ENCODE measurements around the gene ABHD12. TPM values are rescaled to one million over a fixed set of nuclear protein-coding genes. Genes with fewer than 3 reads are reported as not detected.

ABHD12 gene
- total and polyA plus RNA-seq, 2 donors (not counting 1 experiment from before 2014, with no cell fraction given) = 9.6 to 28.3 TPM

GRCh38 chr20:25272223-25273000, 118.2 kb downstream of the ABHD12 start:
- Histone ChIP-seq H3K9me3 (ENCODE audit: control extremely low read depth in 1 of 3, control insufficient read depth in 2 of 3, insufficient read depth in 1 of 3, low read length in 2 of 3) (no peaks in the 10 kb centered on the region), H3K4me1 (ENCODE audit: control insufficient read depth in 2 of 2, insufficient read depth in 2 of 2, low read length in 2 of 2) (no peaks in the 10 kb centered on the region), H3K79me2 (ENCODE audit: control insufficient read depth, insufficient read depth, low read length) (no peaks in the 10 kb centered on the region), H3K4me3 (ENCODE audit: control extremely low read depth in 1 of 5, extremely low read depth in 1 of 5, insufficient read depth in 1 of 5, low read depth in 2 of 5, low read length in 4 of 5) (no peak overlapping the region), H3K27me3 (replicated peaks in 1 of 4; ENCODE audit: control extremely low read depth in 1 of 4, control insufficient read depth in 3 of 4, insufficient read depth in 4 of 4, low read length in 3 of 4) (no peaks in the 10 kb centered on the region), H3K9ac (ENCODE audit: low read length) (no peak overlapping the region), H3K36me3 (replicated peaks in 1 of 2; ENCODE audit: control extremely low read depth in 1 of 2, control insufficient read depth in 1 of 2, extremely low read depth in 1 of 2, insufficient read depth in 2 of 2, low read length in 1 of 2) (peaks cover 0 to 40% of the 10 kb centered on the region in 2 experiments), H4K20me1 (ENCODE audit: control insufficient read depth, insufficient read depth, low read length, poor library complexity, severe bottlenecking) (no peaks in the 10 kb centered on the region), H3K4me2 (replicated peaks; ENCODE audit: low read depth, low read length, poor library complexity, severe bottlenecking) (no peak overlapping the region), H2AFZ (ENCODE audit: insufficient read depth, low read depth, low read length, poor library complexity, severe bottlenecking) (no peak overlapping the region), H3K27ac (ENCODE audit: low read length in 2 of 2) (no peak overlapping the region)
- Mint-ChIP-seq H3K4me1 (peaks cover 2% of the 10 kb centered on the region), H3K4me3 (no peak overlapping the region), H3K27ac (no peak overlapping the region), H3K9me3 (ENCODE audit: insufficient read depth) (no peaks in the 10 kb centered on the region), H3K27me3 (no peaks in the 10 kb centered on the region)
- DNase-seq (no peak), ATAC-seq (ENCODE audit: low read depth) (no peak)
- TF ChIP-seq EZH2 (IDR thresholded peaks at IDR 0.05; ENCODE audit: borderline replicate concordance, insufficient read depth, low read depth, low read length, poor library complexity, severe bottlenecking) (no peak), CTCF (IDR thresholded peaks at IDR 0.05) (no peak)
- CTCF ChIA-PET = no interaction called here
- POLR2A ChIA-PET = no interaction called here
- 97% methylated on average over 14 of the region's 19 CpGs for WGBS (ENCODE audit: insufficient coverage)
- intact Hi-C loops (cut with micrococcal nuclease) = no loop called here

GRCh38 chr20:25271486-25272222, 119.0 kb downstream of the ABHD12 start:
- intact Hi-C loops (cut with micrococcal nuclease) = no loop called here
- H3K9me3 Mint-ChIP-seq (ENCODE audit: insufficient read depth) = no peaks in the 10 kb centered on the region
- H3K27ac ChIP-seq (ENCODE audit: low read length in 2 of 2) = no peak overlapping the region
- no peak overlapping the region for H3K27ac Mint-ChIP-seq
- H3K4me1 ChIP-seq (ENCODE audit: control insufficient read depth in 2 of 2, insufficient read depth in 2 of 2, low read length in 2 of 2) = no peaks in the 10 kb centered on the region
- H3K9ac ChIP-seq (ENCODE audit: low read length) = no peak overlapping the region
- no peaks in the 10 kb centered on the region for H3K27me3 Mint-ChIP-seq
- no peak overlapping the region for H3K4me2 ChIP-seq (replicated peaks; ENCODE audit: low read depth, low read length, poor library complexity, severe bottlenecking)
- H2AFZ ChIP-seq (ENCODE audit: insufficient read depth, low read depth, low read length, poor library complexity, severe bottlenecking) = no peak overlapping the region
- no peaks in the 10 kb centered on the region for H4K20me1 ChIP-seq (ENCODE audit: control insufficient read depth, insufficient read depth, low read length, poor library complexity, severe bottlenecking)
- CTCF ChIA-PET = no interaction called here
- H3K36me3 ChIP-seq (replicated peaks in 1 of 2; ENCODE audit: control extremely low read depth in 1 of 2, control insufficient read depth in 1 of 2, extremely low read depth in 1 of 2, insufficient read depth in 2 of 2, low read length in 1 of 2) = peaks cover 0 to 33% of the 10 kb centered on the region in 2 experiments
- H3K4me3 ChIP-seq (ENCODE audit: control extremely low read depth in 1 of 5, extremely low read depth in 1 of 5, insufficient read depth in 1 of 5, low read depth in 2 of 5, low read length in 4 of 5) = no peak overlapping the region
- ATAC-seq (ENCODE audit: low read depth) (no peak), DNase-seq (no peak)
- H3K4me3 Mint-ChIP-seq = no peak overlapping the region
- POLR2A ChIA-PET = no interaction called here
- no peak for TF ChIP-seq CTCF (IDR thresholded peaks at IDR 0.05)
- TF ChIP-seq EZH2 (IDR thresholded peaks at IDR 0.05; ENCODE audit: borderline replicate concordance, insufficient read depth, low read depth, low read length, poor library complexity, severe bottlenecking) = no peak
- H3K79me2 ChIP-seq (ENCODE audit: control insufficient read depth, insufficient read depth, low read length) = no peaks in the 10 kb centered on the region
- H3K27me3 ChIP-seq (replicated peaks in 1 of 4; ENCODE audit: control extremely low read depth in 1 of 4, control insufficient read depth in 3 of 4, insufficient read depth in 4 of 4, low read length in 3 of 4) = no peaks in the 10 kb centered on the region
- no peaks in the 10 kb centered on the region for H3K9me3 ChIP-seq (ENCODE audit: control extremely low read depth in 1 of 3, control insufficient read depth in 2 of 3, insufficient read depth in 1 of 3, low read length in 2 of 3)
- H3K4me1 Mint-ChIP-seq = peaks cover 7% of the 10 kb centered on the region
- WGBS (ENCODE audit: insufficient coverage) = 99% methylated on average over 7 of the region's 13 CpGs
